ENCODE results near the gene ARSJ.

The ARSJ gene

GRCh38 chr4:113885291-113885690, 94.2 kb downstream of the ARSJ start:
- DNase-seq: no peak

GRCh38 chr4:113884655-113885054, 94.8 kb downstream of the ARSJ start:
- DNase-seq: no peak

GRCh38 chr4:113882668-113883067, 96.8 kb downstream of the ARSJ start:
- no peak for DNase-seq

GRCh38 chr4:113881256-113881655, 98.2 kb downstream of the ARSJ start:
- DNase-seq: no peak

GRCh38 chr4:113880240-113881028, 99.0 kb downstream of the ARSJ start:
- no peak for DNase-seq

- no peak for DNase-seq
Observed at GRCh38 chr4:113878668-113879067, 100.8 kb downstream of the ARSJ start.

GRCh38 chr4:113874480-113874879, 105.0 kb downstream of the ARSJ start:
- DNase-seq: no peak

GRCh38 chr4:113873508-113873907, 105.9 kb downstream of the ARSJ start:
- DNase-seq: no peak

- no peak for DNase-seq
Observed at GRCh38 chr4:113872426-113873260, 106.8 kb downstream of the ARSJ start.

- DNase-seq: no peak
Observed at GRCh38 chr4:113871080-113871479, 108.4 kb downstream of the ARSJ start.

GRCh38 chr4:113869743-113870375, 109.6 kb downstream of the ARSJ start:
- no peak for DNase-seq

- DNase-seq: no peak
Observed at GRCh38 chr4:113866611-113867010, 112.8 kb downstream of the ARSJ start.

- no peak for DNase-seq
Observed at GRCh38 chr4:113858924-113859323, 120.5 kb downstream of the ARSJ start.

- DNase-seq: no peak
Observed at GRCh38 chr4:113851816-113852215, 127.6 kb downstream of the ARSJ start.
